GM06990 (cell line): ENCODE results near the gene PCDH7.
A peak's percentile ranks its signal among the peaks of the same experiment; 100 is the strongest.

Experiments used
- DNase-seq: peaks from one replicate; pipeline ENCODE4 v3.0.0-alpha.2; 2011; ENCODE audit not compliant: insufficient read length; ENCODE audit errors: extremely low read depth
- H3K27me3 ChIP-seq: replicated peaks from 2 replicates; pipeline ENCODE4 v1.6.0; 2011; ENCODE audit warnings: low read length; ENCODE audit not compliant: control insufficient read depth, insufficient read depth
- H3K36me3 ChIP-seq: 2 replicates; pipeline ENCODE4 v1.5.1; 2011; ENCODE audit warnings: low read length; ENCODE audit not compliant: control insufficient read depth, insufficient read depth
- H3K4me3 ChIP-seq: replicated peaks from 2 replicates; pipeline ENCODE4 v1.5.1; 2011; ENCODE audit warnings: low read depth, mild to moderate bottlenecking, control low read depth, low read length
- TF ChIP-seq, protein P1 (sequence below): IDR thresholded peaks from 2 replicates; pipeline ENCODE4 v1.5.1; 2011; ENCODE audit warnings: low read length, control low read depth, mild to moderate bottlenecking, inconsistent platforms; ENCODE audit not compliant: insufficient read depth, poor library complexity, severe bottlenecking

The PCDH7 gene

DNA sequence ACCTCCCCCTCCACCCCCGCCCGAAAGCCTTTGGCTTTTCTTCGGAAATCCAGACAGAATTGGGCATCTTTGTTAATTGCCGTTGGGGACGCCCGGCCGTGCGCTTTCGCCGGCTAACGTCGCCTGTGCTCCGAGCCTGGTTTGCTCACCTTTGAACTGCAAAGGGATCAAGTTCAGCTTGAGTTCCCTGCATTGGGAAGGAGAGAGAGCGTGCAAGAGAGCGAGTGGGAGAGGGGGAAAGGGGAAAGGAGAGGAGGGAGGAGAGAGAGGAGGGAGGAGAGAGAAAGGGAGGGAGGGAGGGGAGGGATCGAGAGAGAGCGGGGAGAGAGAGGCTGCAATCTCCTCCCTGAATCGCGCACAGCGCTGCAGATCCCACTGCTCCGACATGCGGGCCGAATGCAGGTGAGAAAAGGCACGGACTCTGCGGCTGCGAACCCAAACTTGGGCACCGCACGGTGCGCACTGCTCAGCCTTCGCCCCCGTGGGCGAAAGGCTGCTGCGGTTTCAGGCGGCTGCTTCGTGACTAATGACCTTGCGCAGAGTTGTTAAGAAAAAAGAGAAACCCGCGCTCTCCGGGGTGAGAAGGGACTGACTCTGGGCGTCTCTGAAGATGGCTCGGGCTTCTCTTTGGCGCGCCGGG lies at the start of gene PCDH7:
PCDH7 (plus strand) TSS at position 349 of the 640 bp plus-strand sequence. CDS start 1,054 bp downstream, outside the sequence.
- peak; percentile 12 for DNase-seq
- H3K27me3 ChIP-seq, result no peaks in the 10 kb centered on the region
- H3K4me3 ChIP-seq, result no peak within 1 kb of the TSS
- no peaks in the 10 kb centered on the region for H3K36me3 ChIP-seq
- TF ChIP-seq, protein P1, sequence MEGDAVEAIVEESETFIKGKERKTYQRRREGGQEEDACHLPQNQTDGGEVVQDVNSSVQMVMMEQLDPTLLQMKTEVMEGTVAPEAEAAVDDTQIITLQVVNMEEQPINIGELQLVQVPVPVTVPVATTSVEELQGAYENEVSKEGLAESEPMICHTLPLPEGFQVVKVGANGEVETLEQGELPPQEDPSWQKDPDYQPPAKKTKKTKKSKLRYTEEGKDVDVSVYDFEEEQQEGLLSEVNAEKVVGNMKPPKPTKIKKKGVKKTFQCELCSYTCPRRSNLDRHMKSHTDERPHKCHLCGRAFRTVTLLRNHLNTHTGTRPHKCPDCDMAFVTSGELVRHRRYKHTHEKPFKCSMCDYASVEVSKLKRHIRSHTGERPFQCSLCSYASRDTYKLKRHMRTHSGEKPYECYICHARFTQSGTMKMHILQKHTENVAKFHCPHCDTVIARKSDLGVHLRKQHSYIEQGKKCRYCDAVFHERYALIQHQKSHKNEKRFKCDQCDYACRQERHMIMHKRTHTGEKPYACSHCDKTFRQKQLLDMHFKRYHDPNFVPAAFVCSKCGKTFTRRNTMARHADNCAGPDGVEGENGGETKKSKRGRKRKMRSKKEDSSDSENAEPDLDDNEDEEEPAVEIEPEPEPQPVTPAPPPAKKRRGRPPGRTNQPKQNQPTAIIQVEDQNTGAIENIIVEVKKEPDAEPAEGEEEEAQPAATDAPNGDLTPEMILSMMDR, result no peak

DNA sequence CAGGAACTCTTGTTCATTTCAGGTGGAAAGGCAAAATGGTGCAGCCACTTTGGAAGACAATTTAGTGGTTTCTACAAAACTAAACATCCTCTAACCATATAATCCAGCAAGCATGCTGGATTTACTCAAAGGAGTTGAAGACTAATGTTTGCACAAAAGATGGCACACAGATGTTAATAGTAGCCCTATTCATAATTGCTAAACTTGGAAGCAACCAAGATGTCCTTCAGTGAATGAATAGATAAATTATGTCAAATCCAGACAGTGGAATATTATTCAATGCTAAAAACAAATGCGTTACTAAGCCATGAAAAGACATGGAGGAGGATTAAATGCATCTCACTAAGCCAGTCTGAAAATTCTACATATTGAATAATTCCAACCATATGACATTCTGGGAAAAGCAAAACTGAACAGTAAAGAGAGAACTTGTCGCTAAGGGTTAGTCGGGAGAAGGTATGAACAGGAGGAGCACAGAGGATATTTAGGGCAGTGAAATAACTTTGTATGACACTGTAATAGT lies 48.2 kb upstream of the PCDH7 start:
- no peaks in the 10 kb centered on the region for H3K36me3 ChIP-seq
- no peak for DNase-seq
- no peaks in the 10 kb centered on the region for H3K27me3 ChIP-seq
- H3K4me3 ChIP-seq, result no peak overlapping the region
- TF ChIP-seq, protein P1, result no peak

DNA sequence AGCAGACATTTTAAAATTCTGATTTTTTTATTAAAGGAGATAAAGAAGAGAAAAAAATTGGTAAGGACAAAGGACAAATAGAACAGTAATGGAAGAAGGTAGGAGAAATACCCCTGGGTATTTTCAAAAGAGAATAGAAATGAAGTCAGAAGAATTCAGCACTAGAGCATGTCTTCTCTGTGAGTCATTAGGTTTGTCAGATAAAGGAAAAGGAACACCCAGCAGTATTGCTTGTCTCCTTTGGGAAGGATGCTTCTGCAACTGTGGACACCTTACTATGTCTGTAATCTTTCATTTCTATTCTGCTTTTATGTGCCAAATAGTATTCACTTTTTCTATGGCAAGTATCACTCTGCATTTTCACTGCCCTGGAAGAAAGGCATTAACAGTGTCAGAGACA lies 24.0 kb upstream of the PCDH7 start:
- H3K27me3 ChIP-seq, result no peaks in the 10 kb centered on the region
- no peak for DNase-seq
- TF ChIP-seq, protein P1, result no peak
- H3K4me3 ChIP-seq, result no peak overlapping the region
- H3K36me3 ChIP-seq, result no peaks in the 10 kb centered on the region

GRCh38 chr4:30714408-30715031 lies 5.6 kb upstream of the PCDH7 start:
- no peaks in the 10 kb centered on the region for H3K27me3 ChIP-seq
- H3K36me3 ChIP-seq, result no peaks in the 10 kb centered on the region
- no peak for DNase-seq
- TF ChIP-seq, protein P1, result peak; percentile 44
- H3K4me3 ChIP-seq, result no peak overlapping the region

GRCh38 chr4:30716158-30716557 lies 4.0 kb upstream of the PCDH7 start:
- no peak for DNase-seq
- TF ChIP-seq, protein P1, result peak; percentile 23
- Histone ChIP-seq H3K36me3 (no peaks in the 10 kb centered on the region), H3K4me3 (no peak overlapping the region), H3K27me3 (no peaks in the 10 kb centered on the region)
